ENCODE measurements around the gene CHRNE.
A peak's percentile ranks its signal among the peaks of the same experiment; 100 is the strongest.
"Not testable (repeated sequence)": the region's sequence is repeated elsewhere in the genome, so short reads cannot be mapped to it uniquely, and the experiment has no call there.

CHRNE gene

GRCh38 chr17:4939546-4939795 is 36.6 kb upstream of the CHRNE start:
- peak in 1 of 2 experiments; percentile 52 for DNase-seq

- DNase-seq: peak in 1 of 2 experiments; percentile 48
Measured at GRCh38 chr17:4938688-4939545, 36.0 kb upstream of the CHRNE start.

- no peak for DNase-seq
Measured at GRCh38 chr17:4938069-4938491, 35.2 kb upstream of the CHRNE start.

- DNase-seq: no peak
Measured at GRCh38 chr17:4937553-4937952, 34.7 kb upstream of the CHRNE start.

- DNase-seq: no peak
Measured at GRCh38 chr17:4936436-4936835, 33.5 kb upstream of the CHRNE start.

- DNase-seq: no peak
Measured at GRCh38 chr17:4935650-4936049, 32.8 kb upstream of the CHRNE start.

- DNase-seq: no peak
Measured at GRCh38 chr17:4934173-4934979, 31.5 kb upstream of the CHRNE start.

GRCh38 chr17:4933646-4934045 is 30.7 kb upstream of the CHRNE start:
- DNase-seq: no peak

- DNase-seq: no peak
Measured at GRCh38 chr17:4932756-4933155, 29.9 kb upstream of the CHRNE start.

GRCh38 chr17:4931963-4932362 is 29.1 kb upstream of the CHRNE start, which contains the start of gene GP1BA:
GP1BA (plus strand) TSS chr17:4932277; CDS start chr17:4932605, 328 bp downstream.
- DNase-seq: no peak

GRCh38 chr17:4928881-4929280 is 26.0 kb upstream of the CHRNE start:
- DNase-seq: no peak

- not testable (repeated sequence) for DNase-seq
Measured at GRCh38 chr17:4926577-4927335, 23.9 kb upstream of the CHRNE start.

- no peak for DNase-seq
Measured at GRCh38 chr17:4921320-4921719, 18.4 kb upstream of the CHRNE start.

GRCh38 chr17:4920351-4921048 is 17.6 kb upstream of the CHRNE start:
- DNase-seq: no peak

- DNase-seq: peak in 1 of 2 experiments; percentile 52
Measured at GRCh38 chr17:4919511-4920047, 16.7 kb upstream of the CHRNE start.

GRCh38 chr17:4914551-4914950 is 11.7 kb upstream of the CHRNE start:
- DNase-seq: not testable (repeated sequence)

GRCh38 chr17:4913994-4914393 is 11.1 kb upstream of the CHRNE start:
- DNase-seq: no peak

GRCh38 chr17:4908711-4909496 is 6.0 kb upstream of the CHRNE start:
- peak; percentile 67 to 86 for DNase-seq

GRCh38 chr17:4908301-4908700 is 5.4 kb upstream of the CHRNE start:
- no peak for DNase-seq

- DNase-seq: not testable (repeated sequence)
Measured at GRCh38 chr17:4906642-4907041, 3.7 kb upstream of the CHRNE start.

GRCh38 chr17:4902540-4902939 is 358 bp downstream of the CHRNE start:
- DNase-seq: no peak
